SK-N-SH (cell line): Measurements from ENCODE around the gene SEMA3A. TPM values are rescaled to one million over a fixed set of nuclear protein-coding genes. Genes with fewer than 3 reads are reported as not detected.

Experiments
- CTCF ChIA-PET: fragments of 300-600, 350-600 bp; formaldehyde crosslinking; extraction: SDS; loops from one replicate; lab custom pipeline; 2021; lab: Yijun Ruan, JAX
- POLR2A ChIA-PET: fragments of 350-600 bp; sonication (Branson Sonifier 250); formaldehyde crosslinking; extraction: SDS; loops from one replicate; lab custom pipeline; 2020; ENCODE audit warnings: antibody characterized with exemption, inconsistent platforms; lab: Yijun Ruan, JAX
- DNase-seq: peaks from one replicate; pipeline ENCODE4 v3.0.0; 2012
- H2AFZ ChIP-seq: fragments of 200-600 bp; sonication (generic); 2 replicates; pipeline ENCODE4 v1.8.1; 2016; ENCODE audit warnings: antibody characterized with exemption, mild to moderate bottlenecking, low read depth
- H3F3A ChIP-seq: fragments of 200-600 bp; sonication (generic); replicated peaks from 2 replicates; pipeline ENCODE3; 2016; ENCODE audit warnings: antibody characterized with exemption, mild to moderate bottlenecking; ENCODE audit not compliant: insufficient read depth
- H3K27ac ChIP-seq, 2 experiments: fragments of 200-500 bp in 1 of 2; fragments of 200-600 bp in 1 of 2; sonication (Bioruptor generic) in 1 of 2; sonication (generic), shearing (Covaris generic) in 1 of 2; 2 replicates each; pipeline versions ENCODE4 v1.5.1 to v1.6.1; 2014 to 2016; ENCODE audit warnings: low read depth in 2 of 2, inconsistent platforms in 1 of 2, low read length in 1 of 2, mild to moderate bottlenecking in 1 of 2, mixed read lengths in 1 of 2
- H3K27me3 ChIP-seq: fragments of 200-600 bp; sonication (generic), shearing (Covaris generic); 2 replicates; pipeline ENCODE4 v1.6.1; 2016; ENCODE audit warnings: mixed run types; ENCODE audit not compliant: insufficient read depth
- H3K36me3 ChIP-seq, 2 experiments: fragments of 200-500 bp in 1 of 2; fragments of 200-600 bp in 1 of 2; sonication (Bioruptor generic) in 1 of 2; sonication (generic) in 1 of 2; replicated peaks in 1 of 2; 2 replicates each; pipeline versions ENCODE3 to v1.5.1; 2014 to 2016; ENCODE audit warnings: low read length in 1 of 2, mild to moderate bottlenecking in 1 of 2; ENCODE audit not compliant: insufficient read depth in 2 of 2, control insufficient read depth in 1 of 2
- H3K4me1 ChIP-seq, 2 experiments: fragments of 200-500 bp in 1 of 2; fragments of 200-600 bp in 1 of 2; sonication (Bioruptor generic) in 1 of 2; sonication (generic), shearing (Covaris generic) in 1 of 2; 2 replicates each; pipeline versions ENCODE4 v1.5.1 to v1.6.1; 2014 to 2016; ENCODE audit warnings: low read depth in 1 of 2, low read length in 1 of 2, mixed run types in 1 of 2; ENCODE audit not compliant: insufficient read depth in 2 of 2, control insufficient read depth in 1 of 2
- H3K4me2 ChIP-seq: fragments of 200-600 bp; sonication (generic), shearing (Covaris generic); 2 replicates; pipeline ENCODE4 v1.6.1; 2017; ENCODE audit warnings: mixed run types
- H3K4me3 ChIP-seq, 2 experiments: fragments of 200-500 bp in 1 of 2; fragments of 200-600 bp in 1 of 2; sonication (Bioruptor generic) in 1 of 2; sonication (generic), shearing (Covaris generic) in 1 of 2; 2 replicates each; pipeline versions ENCODE4 v1.5.1 to v1.8.1; 2014 to 2016; ENCODE audit warnings: low read depth in 2 of 2, inconsistent platforms in 1 of 2, low read length in 1 of 2, mild to moderate bottlenecking in 1 of 2, mixed read lengths in 1 of 2, moderate library complexity in 1 of 2
- H3K79me2 ChIP-seq: fragments of 200-600 bp; sonication (generic); 2 replicates; pipeline ENCODE4 v1.8.1; 2017; ENCODE audit warnings: mild to moderate bottlenecking; ENCODE audit not compliant: insufficient read depth
- H3K9ac ChIP-seq: fragments of 200-600 bp; sonication (generic); 2 replicates; pipeline ENCODE4 v1.6.1; 2017; ENCODE audit warnings: mixed run types
- H3K9me2 ChIP-seq: fragments of 200-600 bp; sonication (generic); 2 replicates; pipeline ENCODE4 v1.6.1; 2017; ENCODE audit warnings: mixed run types
- H3K9me3 ChIP-seq: fragments of 200-600 bp; sonication (generic); 2 replicates; pipeline ENCODE4 v1.6.1; 2017; ENCODE audit warnings: mixed run types, mild to moderate bottlenecking, moderate library complexity
- H4K20me1 ChIP-seq: fragments of 200-600 bp; sonication (generic); 2 replicates; pipeline ENCODE4 v1.6.1; 2017; ENCODE audit warnings: mild to moderate bottlenecking, mixed run types; ENCODE audit not compliant: insufficient read depth
- CHD2 ChIP-seq: fragments of 150-350 bp; IDR thresholded peaks from 2 replicates; pipeline ENCODE4 v1.6.1; 2018; ENCODE audit warnings: low read length; ENCODE audit not compliant: partially characterized antibody
- ELF1 ChIP-seq: IDR thresholded peaks from 2 replicates; pipeline ENCODE4 v1.4.0; 2012
- FOSL2 ChIP-seq: IDR thresholded peaks from 2 replicates; pipeline ENCODE4 v1.4.0; 2012; ENCODE audit warnings: low read depth, mild to moderate bottlenecking, moderate library complexity, borderline replicate concordance
- FOXM1 ChIP-seq: IDR thresholded peaks from 2 replicates; pipeline ENCODE4 v1.4.0; 2012; ENCODE audit warnings: low read depth, mild to moderate bottlenecking
- GATA2 ChIP-seq: sonication (generic); formaldehyde crosslinking; IDR thresholded peaks from 2 replicates; pipeline ENCODE4 v1.5.0; 2020; ENCODE audit warnings: mild to moderate bottlenecking, missing genetic modification reagents
- JUND ChIP-seq: IDR thresholded peaks from 2 replicates; pipeline ENCODE4 v1.4.0; 2012
- MEF2A ChIP-seq: IDR thresholded peaks from 2 replicates; pipeline ENCODE4 v1.4.0; 2012; ENCODE audit warnings: low read depth, borderline replicate concordance
- NRF1 ChIP-seq: IDR thresholded peaks from 2 replicates; pipeline ENCODE4 v1.6.1; 2012; ENCODE audit warnings: low read depth, mild to moderate bottlenecking, low read length
- RCOR1 ChIP-seq: fragments of 150-350 bp; IDR thresholded peaks from 2 replicates; pipeline ENCODE4 v1.6.1; 2017; ENCODE audit warnings: antibody characterized with exemption, low read length
- REST ChIP-seq: IDR thresholded peaks from 2 replicates; pipeline ENCODE4 v1.6.1; 2012; ENCODE audit warnings: mild to moderate bottlenecking, low read depth, low read length, moderate library complexity
- TCF12 ChIP-seq: IDR thresholded peaks from 2 replicates; pipeline ENCODE4 v1.4.0; 2012
- TEAD4 ChIP-seq: IDR thresholded peaks from 2 replicates; pipeline ENCODE4 v1.4.0; 2012; ENCODE audit warnings: mild to moderate bottlenecking, borderline replicate concordance; ENCODE audit not compliant: insufficient read depth
- USF1 ChIP-seq: IDR thresholded peaks from 2 replicates; pipeline ENCODE4 v1.4.0; 2012; ENCODE audit warnings: low read depth, borderline replicate concordance
- WGBS: methylation state at CpG from one replicate; pipeline ENCODE4 v1.1.6; 2017; ENCODE audit warnings: low lambda C conversion rate; 5-methylcytosine and 5-hydroxymethylcytosine counted together
- polyA plus RNA-seq, 3 experiments: library from polyadenylated mRNA; depleted of rRNA; stranded (reverse); fragments of >200 nt; gene quantifications; 2 replicates each; pipeline ENCODE4 v1.2.3, GENCODE V29; 2012

SEMA3A gene
- polyA plus RNA-seq, 1 of the 3 experiments (the other 2 are of a cell fraction), result 15.9 TPM

- Histone ChIP-seq H3K27me3 (no peaks in the 10 kb centered on the region), H3K9me2 (no peaks in the 10 kb centered on the region), H3K4me2 (no peak overlapping the region), H3K79me2 (peaks cover 12% of the 10 kb centered on the region), H4K20me1 (no peaks in the 10 kb centered on the region), H2AFZ (no peak overlapping the region), H3K27ac (peak overlapping the region in 1 of 2 experiments; percentile 39; a peak in 3 of 4 replicates), H3K36me3 (peaks cover 0 to 4% of the 10 kb centered on the region in 2 experiments), H3K4me3 (no peak overlapping the region), H3F3A (no peaks in the 10 kb centered on the region), H3K9ac (no peak overlapping the region), H3K4me1 (peaks cover 0 to 1% of the 10 kb centered on the region in 2 experiments; a peak in 2 of 4 replicates), H3K9me3 (no peaks in the 10 kb centered on the region)
- CTCF ChIA-PET, result no interaction called here
- no peak for DNase-seq
- POLR2A ChIA-PET, result no interaction called here
- TF ChIP-seq RCOR1 (no peak), TCF12 (peak; percentile 46; the same call in 1 of the 2 replicates)
- 83% methylated on average over 2 of the region's 2 CpGs for WGBS
Observed at GRCh38 chr7:84181628-84182027, 13.0 kb downstream of the SEMA3A start.

GRCh38 chr7:84177758-84178412, 16.7 kb downstream of the SEMA3A start:
- Histone ChIP-seq H3K4me1 (peaks cover 0 to 2% of the 10 kb centered on the region in 2 experiments; a peak in 2 of 4 replicates), H3K27ac (no peak overlapping the region), H3K9ac (no peak overlapping the region), H3K36me3 (peaks cover 0 to 15% of the 10 kb centered on the region in 2 experiments), H3K9me2 (no peaks in the 10 kb centered on the region), H3K4me3 (no peak overlapping the region), H3K27me3 (no peaks in the 10 kb centered on the region), H3K79me2 (no peaks in the 10 kb centered on the region), H4K20me1 (no peaks in the 10 kb centered on the region), H3F3A (no peaks in the 10 kb centered on the region), H3K9me3 (peaks cover 4% of the 10 kb centered on the region; the same call in 1 of the 2 replicates), H3K4me2 (no peak overlapping the region), H2AFZ (no peak overlapping the region)
- TF ChIP-seq ELF1, result no peak
- TF ChIP-seq TEAD4, result no peak
- TF ChIP-seq FOSL2, result 0 out of 2 replicates have a peak, but pooled peaks have one; percentile 7
- DNase-seq, result no peak
- POLR2A ChIA-PET, result no interaction called here
- WGBS, result 79% methylated on average over 3 of the region's 3 CpGs
- CTCF ChIA-PET, result no interaction called here

- Histone ChIP-seq H3K4me1 (peaks cover 0 to 2% of the 10 kb centered on the region in 2 experiments; a peak in 2 of 4 replicates), H3K79me2 (no peaks in the 10 kb centered on the region)
Observed at GRCh38 chr7:84176716-84177115, 17.9 kb downstream of the SEMA3A start.

More at GRCh38 chr7:84176716-84177115, 17.9 kb downstream of the SEMA3A start:
- 88% methylated on average over 2 of the region's 2 CpGs for WGBS
- DNase-seq, result no peak
- H3F3A ChIP-seq, result no peaks in the 10 kb centered on the region
- H3K27ac ChIP-seq, result no peak overlapping the region
- H4K20me1 ChIP-seq, result no peaks in the 10 kb centered on the region
- no peak overlapping the region for H3K9ac ChIP-seq
- TF ChIP-seq JUND (no peak), FOXM1 (no peak), GATA2 (no peak), USF1 (no peak), TCF12 (no peak), REST (no peak), MEF2A (no peak), CHD2 (no peak), NRF1 (no peak)
- H3K27me3 ChIP-seq, result no peaks in the 10 kb centered on the region
- no peak overlapping the region for H3K4me3 ChIP-seq
- H3K9me3 ChIP-seq, result peaks cover 4% of the 10 kb centered on the region; the same call in 1 of the 2 replicates
- no peak overlapping the region for H3K4me2 ChIP-seq
- no peaks in the 10 kb centered on the region for H3K9me2 ChIP-seq
- H2AFZ ChIP-seq, result no peak overlapping the region
- H3K36me3 ChIP-seq, result peaks cover 0 to 15% of the 10 kb centered on the region in 2 experiments
- POLR2A ChIA-PET, result no interaction called here
- CTCF ChIA-PET, result no interaction called here
